ENCODE measurements around the gene GAB1.

The GAB1 gene

GRCh38 chr4:143336781-143337599 is at the start of gene GAB1:
TSS of gene GAB1 (plus strand) at chr4:143336876. CDS start at chr4:143337189, 313 bp downstream.
- no peak for DNase-seq (ENCODE audit: low read depth in 3 of 3)

DNA sequence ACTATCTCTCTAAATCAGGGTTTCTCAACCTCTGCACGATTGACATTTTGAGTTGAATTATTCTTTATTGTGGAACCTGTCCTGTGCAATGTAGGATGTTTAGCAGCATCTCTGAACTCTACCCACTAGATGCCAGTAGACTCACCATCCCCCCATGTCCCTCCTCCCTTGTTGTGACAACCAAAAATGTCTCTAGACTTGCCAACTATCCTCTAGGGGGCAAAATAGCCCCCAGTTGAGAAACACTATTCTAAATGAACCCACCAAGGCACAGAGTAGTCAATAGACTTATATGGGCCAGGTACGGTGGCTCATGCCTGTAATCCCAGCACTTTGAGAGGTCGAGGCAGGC is 49.1 kb upstream of the GAB1 start:
- no peak for DNase-seq (ENCODE audit: low read depth in 3 of 3)

- DNase-seq (ENCODE audit: low read depth in 3 of 3), result no peak
Measured at GRCh38 chr4:143288171-143288570, 48.5 kb upstream of the GAB1 start.

DNA sequence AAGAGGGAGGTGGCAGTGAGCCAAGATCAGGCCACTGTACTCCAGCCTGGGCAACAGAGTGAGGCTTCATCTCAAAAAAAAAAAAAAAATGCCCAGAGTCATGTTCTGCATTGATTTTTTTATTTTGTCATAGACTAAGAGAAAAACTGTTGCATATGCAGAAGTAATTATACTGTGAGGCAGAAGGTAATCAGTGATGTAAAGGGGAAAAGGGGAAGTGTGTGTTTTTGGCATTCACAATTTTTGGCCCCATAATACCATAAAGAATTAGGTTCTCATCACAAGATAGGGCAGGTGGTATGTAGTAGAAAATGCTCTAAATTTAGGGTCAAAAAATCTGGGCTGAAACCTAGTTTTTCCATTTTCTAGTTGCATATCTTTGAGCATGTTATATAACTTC is 47.3 kb upstream of the GAB1 start:
- DNase-seq (ENCODE audit: low read depth in 3 of 3), result no peak

- no peak for DNase-seq (ENCODE audit: low read depth in 3 of 3)
Measured at GRCh38 chr4:143291314-143291713, 45.4 kb upstream of the GAB1 start.

DNA sequence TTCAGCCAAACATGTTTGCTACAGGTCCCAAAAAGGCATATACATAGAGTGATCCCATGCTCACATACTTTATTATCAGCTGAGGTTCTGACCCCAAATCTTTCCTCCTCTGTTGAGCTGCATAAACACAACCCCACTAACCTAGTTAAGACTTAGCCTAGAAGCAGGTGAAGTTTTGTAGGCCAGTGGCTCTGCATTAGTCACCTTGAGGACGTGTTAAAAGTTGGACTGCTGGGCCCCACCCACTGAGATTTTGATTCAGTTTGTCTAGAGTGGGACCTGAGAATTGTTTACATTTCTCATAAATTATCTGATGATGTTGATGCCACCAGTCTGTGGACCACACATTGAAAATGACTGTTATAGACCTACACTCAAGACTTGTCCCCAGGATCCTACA is 43.8 kb upstream of the GAB1 start:
- no peak for DNase-seq (ENCODE audit: low read depth in 3 of 3)

DNA sequence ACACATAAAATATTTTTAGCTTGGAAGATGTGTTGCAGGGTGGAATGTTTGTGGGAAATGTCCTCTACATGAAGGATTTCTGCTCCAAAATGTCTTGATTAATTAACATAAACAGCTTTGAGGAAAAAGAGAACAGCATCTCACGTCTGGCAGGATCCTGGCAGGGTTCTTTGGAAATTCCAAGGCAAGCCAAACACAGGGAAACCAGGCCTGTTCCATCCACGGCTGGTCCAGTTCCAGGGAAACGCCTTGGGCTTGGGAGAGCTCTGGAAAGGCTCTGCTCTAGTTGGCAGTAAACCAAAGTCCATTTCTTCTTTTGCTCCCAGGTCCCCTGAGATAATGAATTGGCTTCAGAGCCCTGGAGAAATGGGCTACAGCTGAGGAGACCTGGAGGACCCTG is 42.4 kb upstream of the GAB1 start:
- no peak for DNase-seq (ENCODE audit: low read depth in 3 of 3)

- no peak for DNase-seq (ENCODE audit: low read depth in 3 of 3)
Measured at GRCh38 chr4:143294710-143295275, 41.9 kb upstream of the GAB1 start.

- DNase-seq (ENCODE audit: low read depth in 3 of 3), result no peak
Measured at GRCh38 chr4:143296397-143297067, 40.1 kb upstream of the GAB1 start.

DNA sequence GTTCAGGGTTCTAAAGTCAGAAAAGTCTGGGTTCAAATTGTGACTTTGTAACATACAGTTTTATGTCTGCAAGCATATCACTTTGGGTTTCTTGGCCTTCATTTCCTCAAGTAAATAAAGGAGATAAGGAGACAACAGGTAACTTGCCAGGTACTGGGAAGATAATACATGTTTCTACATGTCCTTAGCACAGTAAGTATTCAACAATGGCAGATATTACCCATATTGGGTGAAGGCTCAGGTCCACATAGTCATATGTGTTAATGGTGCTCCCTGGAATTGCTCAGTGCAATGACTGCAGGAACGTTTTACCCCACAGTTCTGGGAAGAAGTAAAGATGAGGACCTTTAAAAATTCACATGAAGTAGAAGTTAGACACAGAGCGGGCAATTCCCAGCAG is 35.8 kb upstream of the GAB1 start:
- DNase-seq (ENCODE audit: low read depth in 3 of 3), result no peak

- no peak for DNase-seq (ENCODE audit: low read depth in 3 of 3)
Measured at GRCh38 chr4:143302536-143302935, 34.1 kb upstream of the GAB1 start.

DNA sequence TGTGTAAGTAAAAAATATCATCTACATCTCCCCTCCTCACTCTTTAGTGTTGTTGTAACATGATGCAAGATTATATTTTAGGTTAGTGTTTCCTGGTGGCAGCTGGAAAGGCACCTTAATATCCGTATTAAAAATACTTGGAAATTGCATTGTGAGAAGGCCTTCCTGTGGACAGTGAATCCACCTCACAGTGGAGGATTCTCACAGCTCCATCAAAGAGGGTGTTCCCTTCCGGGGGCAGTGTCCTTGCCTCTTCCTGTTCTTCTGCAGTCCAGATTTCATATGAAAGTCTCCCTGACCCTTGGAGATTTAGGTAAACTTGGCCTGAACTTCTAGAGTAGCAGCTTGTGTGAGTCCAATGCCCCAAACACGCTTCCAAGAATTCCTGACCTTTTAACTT is 29.9 kb upstream of the GAB1 start:
- DNase-seq (ENCODE audit: low read depth in 3 of 3), result no peak

- DNase-seq (ENCODE audit: low read depth in 3 of 3), result no peak
Measured at GRCh38 chr4:143307531-143307930, 29.1 kb upstream of the GAB1 start.

- DNase-seq (ENCODE audit: low read depth in 3 of 3), result no peak
Measured at GRCh38 chr4:143308377-143308776, 28.3 kb upstream of the GAB1 start.

- no peak for DNase-seq (ENCODE audit: low read depth in 3 of 3)
Measured at GRCh38 chr4:143311924-143312323, 24.8 kb upstream of the GAB1 start.

DNA sequence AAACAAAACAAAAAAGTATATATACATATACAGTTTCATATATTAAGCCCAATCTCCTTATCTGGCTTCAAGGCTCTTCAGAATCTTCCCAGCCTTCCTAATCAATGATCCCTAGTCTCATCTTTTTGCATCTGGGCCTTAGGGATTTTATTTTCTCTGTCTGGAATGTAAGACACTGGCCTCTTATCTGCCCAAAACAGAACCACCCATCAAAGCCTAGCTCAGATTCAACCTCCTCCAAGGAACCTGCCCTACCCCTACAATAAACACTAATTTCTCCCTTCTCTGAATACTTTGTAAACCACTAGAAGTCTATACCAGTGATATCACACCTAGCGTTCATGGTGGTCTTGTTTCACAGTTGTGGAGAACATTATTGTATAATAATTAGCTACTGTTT is 23.2 kb upstream of the GAB1 start:
- no peak for DNase-seq (ENCODE audit: low read depth in 3 of 3)

DNA sequence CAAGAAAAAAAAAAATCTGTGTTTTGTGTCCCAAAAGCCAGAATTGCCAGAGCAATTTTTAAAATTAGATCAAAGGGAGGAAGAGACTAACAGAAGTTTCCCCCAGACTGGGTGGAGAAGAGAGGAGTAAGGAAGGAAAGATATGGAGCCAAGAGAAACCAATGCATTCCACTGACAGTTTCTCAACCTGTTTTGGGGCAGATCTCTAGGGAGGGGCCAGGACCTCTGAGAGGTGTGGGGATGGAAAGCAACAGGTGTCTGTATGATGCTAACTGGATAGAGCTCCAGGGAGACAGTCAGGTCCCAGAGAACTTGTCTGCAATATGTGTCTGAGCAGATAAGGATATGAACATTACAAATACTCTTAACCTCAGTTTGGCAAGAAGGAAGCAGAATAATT is 22.7 kb upstream of the GAB1 start:
- DNase-seq (ENCODE audit: low read depth in 3 of 3), result no peak

GRCh38 chr4:143320113-143320512 is 16.6 kb upstream of the GAB1 start:
- DNase-seq (ENCODE audit: low read depth in 3 of 3), result no peak

DNA sequence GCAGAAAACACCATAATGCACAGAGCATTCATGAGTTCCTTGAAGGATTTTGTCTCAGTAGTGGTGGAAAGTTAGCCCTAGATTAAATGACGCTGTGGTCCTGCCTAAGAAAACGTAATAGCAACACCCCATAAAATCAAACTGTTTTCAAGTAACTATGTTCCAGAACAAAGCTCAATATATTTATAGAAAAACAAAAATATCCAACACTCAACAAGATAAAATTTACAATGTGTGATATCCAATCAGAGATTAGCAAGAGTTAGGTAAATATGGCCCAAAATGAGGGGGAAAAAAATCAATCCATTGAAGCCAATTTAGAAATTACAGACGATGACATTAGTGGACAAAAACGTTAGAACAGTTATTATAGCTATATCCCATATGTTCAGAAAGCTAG is 9.9 kb upstream of the GAB1 start:
- DNase-seq (ENCODE audit: low read depth in 3 of 3), result no peak

DNA sequence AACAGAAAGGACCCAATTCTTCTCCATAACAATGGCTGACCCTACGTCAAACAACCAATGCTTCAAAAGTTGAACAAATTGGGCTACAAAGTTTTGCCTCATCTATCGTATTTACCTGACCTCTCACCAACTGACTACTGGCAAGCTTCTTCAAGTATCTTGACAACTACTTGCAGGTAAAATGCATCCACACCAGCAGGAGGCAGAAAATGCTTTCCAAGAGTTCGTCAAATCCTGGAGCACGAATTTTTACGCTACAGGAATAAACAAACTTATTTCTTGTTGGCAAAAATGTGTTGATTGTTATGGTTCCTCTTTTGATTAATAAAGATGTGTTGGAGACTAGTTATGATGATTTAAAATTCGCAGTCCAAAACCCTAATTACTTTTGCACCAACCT is 6.7 kb upstream of the GAB1 start:
- no peak for DNase-seq (ENCODE audit: low read depth in 3 of 3)

DNA sequence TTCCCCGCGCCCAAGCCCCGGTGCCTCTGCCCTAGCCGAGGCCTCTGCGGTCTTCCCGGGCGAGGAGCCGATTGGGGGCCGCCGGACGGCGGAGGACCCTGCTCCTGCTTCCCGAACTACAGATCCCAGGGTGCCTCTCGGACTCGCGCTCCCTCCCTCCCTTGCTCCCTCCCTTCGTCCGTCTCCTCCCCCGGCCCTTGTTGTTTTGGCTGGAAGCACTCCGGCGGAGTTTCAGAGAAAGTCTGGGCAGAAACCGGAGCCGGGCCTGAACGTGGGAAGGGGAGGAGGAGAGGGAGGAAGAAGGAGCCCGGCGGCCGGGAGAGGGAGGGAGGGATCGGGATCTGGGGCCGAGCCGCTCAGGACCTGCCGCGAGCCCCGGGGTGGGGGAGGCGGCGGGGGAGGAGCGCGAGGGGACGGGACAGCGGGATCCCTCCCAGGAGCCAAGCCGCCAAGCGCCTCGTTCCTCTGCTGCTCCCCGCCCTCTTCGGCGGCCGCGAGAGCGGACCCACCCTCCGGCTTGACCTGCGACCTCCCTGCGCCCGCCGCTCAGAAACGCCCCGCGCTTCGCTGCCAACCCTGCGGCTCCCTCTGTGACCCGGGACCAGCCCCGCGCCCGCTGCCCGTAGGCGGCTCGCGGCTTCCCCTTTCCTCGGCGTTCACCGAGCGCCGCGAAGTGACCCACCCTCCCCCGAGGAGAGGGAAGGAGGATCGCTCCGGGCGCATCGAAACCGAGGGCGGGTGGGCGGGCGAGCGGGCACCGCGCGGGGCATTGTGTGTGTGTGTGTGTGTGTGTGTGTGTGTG is 496 bp upstream of the GAB1 start:
- DNase-seq (ENCODE audit: low read depth in 3 of 3), result no peak

- DNase-seq (ENCODE audit: low read depth in 3 of 3), result no peak
Measured at GRCh38 chr4:143337600-143338287, 1.1 kb downstream of the GAB1 start.

All from stimulated activated CD4-positive, alpha-beta T cell treated with anti-CD3 and anti-CD28 coated beads, TNF-alpha, amount 100 ng/mL, for 4 hours (primary cell).